HEK293 (cell line): ENCODE data around the gene ETV6.

ENCODE experiments used
- CTCF ChIA-PET: fragments of 350-600 bp; formaldehyde crosslinking; extraction: SDS; loops from one replicate; lab custom pipeline; 2021; ENCODE audit warnings: antibody characterized with exemption; lab: Yijun Ruan, JAX
- POLR2A ChIA-PET: fragments of 300-600 bp; formaldehyde crosslinking; extraction: SDS; loops from one replicate; lab custom pipeline; 2020; ENCODE audit warnings: antibody characterized with exemption, inconsistent platforms; lab: Yijun Ruan, JAX
- H3K27ac ChIP-seq: fragments of 200-500 bp; sonication (Bioruptor generic); 2 replicates; pipeline ENCODE4 v1.5.1; 2014; ENCODE audit warnings: low read depth, low read length, control low read depth, inconsistent platforms; ENCODE audit errors: extremely low read depth
- H3K36me3 ChIP-seq, 2 experiments: fragments of 200-500 bp in 1 of 2; sonication (Bioruptor generic) in 1 of 2; 1 replicate in 1 of 2; 2 replicates in 1 of 2; pipeline ENCODE4 v1.5.1; 2014 to 2017; ENCODE audit warnings: inconsistent platforms in 2 of 2, low read length in 2 of 2; ENCODE audit not compliant: control insufficient read depth in 2 of 2, insufficient read depth in 1 of 2
- H3K4me1 ChIP-seq: fragments of 200-500 bp; sonication (Bioruptor generic); 2 replicates; pipeline ENCODE4 v1.5.1; 2014; ENCODE audit warnings: mild to moderate bottlenecking, low read length, inconsistent platforms; ENCODE audit not compliant: control insufficient read depth, insufficient read depth
- H3K4me3 ChIP-seq: 2 replicates; pipeline ENCODE4 v1.5.1; 2011; ENCODE audit warnings: low read depth, mild to moderate bottlenecking, control low read depth, low read length, moderate library complexity
- H3K9me3 ChIP-seq: fragments of 200-500 bp; sonication (Bioruptor generic); 2 replicates; pipeline ENCODE4 v1.5.1; 2014; ENCODE audit warnings: low read depth, low read length, inconsistent platforms; ENCODE audit not compliant: control insufficient read depth, insufficient read depth
- SP2 ChIP-seq: fragments of 450-650 bp; formaldehyde crosslinking; IDR thresholded peaks from 2 replicates; pipeline ENCODE4 v1.5.1; 2016; ENCODE audit warnings: missing biosample characterization, missing genetic modification characterization
- TSHZ1 ChIP-seq: fragments of 450-650 bp; formaldehyde crosslinking; IDR thresholded peaks from 2 replicates; pipeline ENCODE4 v1.5.1; 2016; ENCODE audit warnings: missing biosample characterization, missing genetic modification characterization, borderline replicate concordance
- ZBTB20 ChIP-seq: fragments of 450-650 bp; formaldehyde crosslinking; IDR thresholded peaks from 2 replicates; pipeline ENCODE4 v1.5.1; 2016; ENCODE audit warnings: missing biosample characterization, missing genetic modification characterization
- ZBTB21 ChIP-seq: fragments of 450-650 bp; formaldehyde crosslinking; IDR thresholded peaks from 2 replicates; pipeline ENCODE4 v1.5.1; 2017; ENCODE audit warnings: missing biosample characterization, missing genetic modification characterization
- ZBTB48 ChIP-seq: fragments of 450-650 bp; formaldehyde crosslinking; IDR thresholded peaks from 2 replicates; pipeline ENCODE4 v1.5.1; 2016; ENCODE audit warnings: missing biosample characterization, missing genetic modification characterization
- ZBTB6 ChIP-seq: fragments of 450-650 bp; formaldehyde crosslinking; IDR thresholded peaks from 2 replicates; pipeline ENCODE4 v1.5.1; 2017; ENCODE audit warnings: missing biosample characterization, missing genetic modification characterization
- ZFP3 ChIP-seq: fragments of 450-650 bp; formaldehyde crosslinking; IDR thresholded peaks from 2 replicates; pipeline ENCODE4 v1.5.1; 2016; ENCODE audit warnings: low read depth, missing biosample characterization, missing genetic modification characterization
- ZNF24 ChIP-seq: fragments of 450-650 bp; formaldehyde crosslinking; IDR thresholded peaks from 2 replicates; pipeline ENCODE4 v1.5.1; 2016; ENCODE audit warnings: missing biosample characterization, missing genetic modification characterization
- ZNF248 ChIP-seq: fragments of 450-650 bp; formaldehyde crosslinking; IDR thresholded peaks from 2 replicates; pipeline ENCODE4 v1.5.1; 2017; ENCODE audit warnings: missing biosample characterization, missing genetic modification characterization
- ZNF280D ChIP-seq: fragments of 450-650 bp; formaldehyde crosslinking; IDR thresholded peaks from 2 replicates; pipeline ENCODE4 v1.5.1; 2016; ENCODE audit warnings: missing biosample characterization, missing genetic modification characterization
- ZNF292 ChIP-seq: fragments of 450-650 bp; formaldehyde crosslinking; IDR thresholded peaks from 2 replicates; pipeline ENCODE4 v1.5.1; 2016; ENCODE audit warnings: low read depth, missing biosample characterization, missing genetic modification characterization, borderline replicate concordance
- ZNF302 ChIP-seq: fragments of 450-650 bp; formaldehyde crosslinking; IDR thresholded peaks from 2 replicates; pipeline ENCODE4 v1.5.1; 2016; ENCODE audit warnings: missing biosample characterization, missing genetic modification characterization, low read depth
- ZNF335 ChIP-seq: fragments of 450-650 bp; formaldehyde crosslinking; conservative IDR thresholded peaks from 2 replicates; pipeline ENCODE4 v1.5.1; 2016; ENCODE audit warnings: missing biosample characterization, missing genetic modification characterization
- ZNF449 ChIP-seq: fragments of 450-650 bp; formaldehyde crosslinking; IDR thresholded peaks from 2 replicates; pipeline ENCODE4 v1.5.1; 2017; ENCODE audit warnings: missing biosample characterization, mild to moderate bottlenecking, missing genetic modification characterization, moderate library complexity
- ZNF530 ChIP-seq: fragments of 450-650 bp; formaldehyde crosslinking; IDR thresholded peaks from 2 replicates; pipeline ENCODE4 v1.5.1; 2016; ENCODE audit warnings: low read depth, missing biosample characterization, missing genetic modification characterization
- ZNF544 ChIP-seq: fragments of 450-650 bp; formaldehyde crosslinking; IDR thresholded peaks from 2 replicates; pipeline ENCODE4 v1.5.0; 2017; ENCODE audit warnings: missing biosample characterization, missing genetic modification characterization
- ZNF621 ChIP-seq: fragments of 450-650 bp; formaldehyde crosslinking; IDR thresholded peaks from 2 replicates; pipeline ENCODE4 v1.5.1; 2017; ENCODE audit warnings: missing biosample characterization, missing genetic modification characterization
- ZNF626 ChIP-seq: fragments of 450-650 bp; sonication (Bioruptor Pico); formaldehyde crosslinking; IDR thresholded peaks from 2 replicates; pipeline ENCODE4 v1.5.1; 2018; ENCODE audit warnings: missing biosample characterization, missing genetic modification characterization, inconsistent platforms
- ZNF785 ChIP-seq: fragments of 450-650 bp; formaldehyde crosslinking; IDR thresholded peaks from 2 replicates; pipeline ENCODE4 v1.5.1; 2016; ENCODE audit warnings: missing biosample characterization, missing genetic modification characterization

Gene ETV6

GRCh38 chr12:11686120-11686519 is 36.6 kb downstream of the ETV6 start (continued):
- no peak for TF ChIP-seq ZNF280D (tag by site-specific recombination)

- Histone ChIP-seq H3K36me3 (no peaks in the 10 kb centered on the region), H3K4me1 (0 out of 2 replicates have a peak, but pooled peaks cover 4% of the 10 kb centered on the region), H3K27ac (no peak overlapping the region), H3K9me3 (no peaks in the 10 kb centered on the region), H3K4me3 (no peak overlapping the region)
- no peak for TF ChIP-seq ZNF449 (tag by site-specific recombination)
- no peak for TF ChIP-seq ZNF335 (tag by site-specific recombination)
- TF ChIP-seq ZBTB20 (tag by site-specific recombination) = no peak
- no peak for TF ChIP-seq ZNF302
- no peak for TF ChIP-seq ZNF621 (tag by site-specific recombination)
- TF ChIP-seq TSHZ1 = no peak
- no peak for TF ChIP-seq ZBTB6 (tag by site-specific recombination)
- no peak for TF ChIP-seq ZBTB21 (tag by site-specific recombination)
- no peak for TF ChIP-seq ZNF292 (tag by site-specific recombination)
- TF ChIP-seq ZNF248 (tag by site-specific recombination) = no peak
- no peak for TF ChIP-seq SP2 (tag by site-specific recombination)
- no peak for TF ChIP-seq ZNF544 (tag by site-specific recombination)
- TF ChIP-seq ZNF530 (tag by site-specific recombination) = no peak
- no peak for TF ChIP-seq ZNF24 (tag by site-specific recombination)
- TF ChIP-seq ZFP3 (tag by site-specific recombination) = no peak
- TF ChIP-seq ZNF785 (tag by site-specific recombination) = no peak
- no peak for TF ChIP-seq ZNF626
- TF ChIP-seq ZBTB48 (tag by site-specific recombination) = no peak
- CTCF ChIA-PET = interaction anchor here (0.6 kb wide), 1 partner anchor 976 kb away, joined by 4 read pairs; no protein-coding TSS in a partner anchor
- POLR2A ChIA-PET = no interaction called here
Observed at GRCh38 chr12:11687528-11687927, 38.1 kb downstream of the ETV6 start.
